GM12878 (cell line): ENCODE data around the gene ZFP91. TPM values are rescaled to one million over a fixed set of nuclear protein-coding genes. Genes with fewer than 3 reads are reported as not detected.

ENCODE experiments used
- ATAC-seq: fragments of 200-7000 bp; cut with Tn5 transposase; 3 replicates; pipeline ENCODE4 v1.9.1; 2020; ENCODE audit warnings: mild to moderate bottlenecking, moderate library complexity
- BruUV-seq: library from RNA; stranded (reverse); fragments of 400-500 nt; replicated peaks from 2 replicates; lab custom pipeline; 2021; lab: Mats Ljungman, UMichigan
- CTCF ChIA-PET: fragments of 300-600 bp; sonication (Branson Sonifier 250); formaldehyde crosslinking; extraction: SDS; loops from one replicate; lab custom pipeline; 2021; ENCODE audit warnings: inconsistent platforms; lab: Yijun Ruan, JAX
- POLR2A ChIA-PET: fragments of 350-600 bp; formaldehyde crosslinking; extraction: SDS; loops from one replicate; lab custom pipeline; 2021; ENCODE audit warnings: inconsistent platforms; lab: Charles Lee
- RAD21 ChIA-PET: fragments of 300-600 bp; sonication (Branson Sonifier 250); formaldehyde crosslinking; loops from one replicate; lab custom pipeline; 2023; ENCODE audit warnings: antibody characterized with exemption; ENCODE audit not compliant: unreplicated experiment; lab: Charles Lee
- SMC1A ChIA-PET: fragments of 300-600 bp; sonication (Branson Sonifier 250); formaldehyde crosslinking; loops from one replicate; lab custom pipeline; 2023; ENCODE audit not compliant: unreplicated experiment, uncharacterized antibody; lab: Charles Lee
- DNase-seq: peaks from one replicate; pipeline ENCODE4 v3.0.0-alpha.2; 2011; ENCODE audit warnings: low read depth, low spot score
- FAIRE-seq: peaks from 3 replicates; lab custom pipeline; 2011; peaks lifted over from hg19 to GRCh38; lab: Jason Lieb, UNC
- H2AFZ ChIP-seq: 2 replicates; pipeline ENCODE4 v1.6.0; 2011; ENCODE audit warnings: low read depth, low read length, control low read depth; ENCODE audit not compliant: control insufficient read depth
- H3K27ac ChIP-seq: 2 replicates; pipeline ENCODE4 v1.5.1; 2011; ENCODE audit warnings: control low read depth; ENCODE audit not compliant: control insufficient read depth, insufficient read depth
- H3K27me3 ChIP-seq, 2 experiments: replicated peaks in 1 of 2; 2 replicates each; pipeline versions ENCODE4 v1.6.0 to v1.6.1; 2011; ENCODE audit warnings: low read length in 1 of 2; ENCODE audit not compliant: control insufficient read depth in 2 of 2, insufficient read depth in 2 of 2
- H3K36me3 ChIP-seq, 2 experiments: 2 replicates each; pipeline ENCODE4 v1.5.1; 2011; ENCODE audit warnings: low read length in 1 of 2; ENCODE audit not compliant: control insufficient read depth in 2 of 2, insufficient read depth in 2 of 2
- H3K4me1 ChIP-seq: 2 replicates; pipeline ENCODE4 v1.6.1; 2011; ENCODE audit warnings: mild to moderate bottlenecking, low read length, moderate library complexity, mixed read lengths; ENCODE audit not compliant: control insufficient read depth, insufficient read depth
- H3K4me2 ChIP-seq: 2 replicates; pipeline ENCODE4 v1.6.0; 2011; ENCODE audit warnings: control low read depth; ENCODE audit not compliant: control insufficient read depth, insufficient read depth
- H3K4me3 ChIP-seq: fragments of 200-600 bp; sonication (generic); 2 replicates; pipeline ENCODE4 v1.5.1; 2016
- H3K79me2 ChIP-seq: 2 replicates; pipeline ENCODE4 v1.6.0; 2011; ENCODE audit warnings: low read length; ENCODE audit not compliant: control insufficient read depth, insufficient read depth
- H3K9ac ChIP-seq: 2 replicates; pipeline ENCODE4 v1.8.0; 2011; ENCODE audit warnings: low read length, control low read depth, mixed read lengths; ENCODE audit not compliant: control insufficient read depth, insufficient read depth
- H3K9me3 ChIP-seq: replicated peaks from 3 replicates; pipeline ENCODE4 v1.5.1; 2011; ENCODE audit warnings: mild to moderate bottlenecking, low read length; ENCODE audit not compliant: control insufficient read depth, insufficient read depth
- H4K20me1 ChIP-seq: 2 replicates; pipeline ENCODE4 v1.6.0; 2011; ENCODE audit not compliant: control insufficient read depth, insufficient read depth
- BCL3 ChIP-seq: IDR thresholded peaks from 2 replicates; pipeline ENCODE4 v1.6.1; 2011; ENCODE audit warnings: borderline replicate concordance, low read depth, mild to moderate bottlenecking, moderate library complexity, low read length; ENCODE audit not compliant: insufficient read depth, poor library complexity, severe bottlenecking
- CEBPB ChIP-seq, 2 experiments: fragments of 150-350 bp in 1 of 2; IDR thresholded peaks; 2 replicates each; pipeline ENCODE4 v1.6.1; 2012 to 2014; ENCODE audit warnings: low read depth in 2 of 2, low read length in 2 of 2, borderline replicate concordance in 1 of 2, inconsistent platforms in 1 of 2
- CHD2 ChIP-seq: IDR thresholded peaks from 2 replicates; pipeline ENCODE4 v1.6.1; 2011; ENCODE audit warnings: low read depth, low read length, improper control_type of control experiment, borderline replicate concordance
- DPF2 ChIP-seq: fragments of 450-650 bp; IDR thresholded peaks from 2 replicates; pipeline ENCODE4 v1.6.1; 2017; ENCODE audit warnings: mild to moderate bottlenecking
- MLLT1 ChIP-seq: fragments of 450-650 bp; IDR thresholded peaks from 2 replicates; pipeline ENCODE4 v1.6.1; 2016; ENCODE audit warnings: mild to moderate bottlenecking
- POLR2AphosphoS5 ChIP-seq: IDR thresholded peaks from 2 replicates; pipeline ENCODE4 v1.6.1; 2011; ENCODE audit warnings: mild to moderate bottlenecking, low read length, inconsistent platforms
- ZBTB40 ChIP-seq: fragments of 450-650 bp; IDR thresholded peaks from 2 replicates; pipeline ENCODE4 v1.6.1; 2016; ENCODE audit warnings: mild to moderate bottlenecking, moderate library complexity, borderline replicate concordance
- WGBS: methylation state at CpG from one replicate; pipeline ENCODE4 v1.1.6; 2016; ENCODE audit warnings: low lambda C conversion rate; ENCODE audit not compliant: insufficient replicate concordance, insufficient coverage; ENCODE audit errors: missing lambda C conversion rate; 5-methylcytosine and 5-hydroxymethylcytosine counted together
- in situ Hi-C: fragments of 300-500 bp; cut with MboI; formaldehyde crosslinking; loops from 9 replicates; pipeline ENCODE4 v1.14.3; 2018; ENCODE audit warnings: mixed read lengths
- intact Hi-C: fragments of 100-400 bp; cut with micrococcal nuclease; formaldehyde crosslinking; loops from one replicate; pipeline ENCODE4 v1.14.2; 2022; ENCODE audit not compliant: unreplicated experiment
- polyA plus RNA-seq, 11 experiments: library from polyadenylated mRNA; depleted of rRNA in 4 of 11; unstranded in 6 of 11; stranded (reverse) in 5 of 11; fragments of >200 nt; fragmentation: Nextera tagmentation in 4 of 11; fragmentation: Illumina TruSeq in 1 of 11; extraction: Ambion mirVana in 4 of 11; extraction: Trizol in 1 of 11; gene quantifications; 1 replicate in 1 of 11; 2 replicates in 10 of 11; pipeline versions ENCODE4 v1.2.1 to v1.2.3, GENCODE V29; 2011 to 2016; ENCODE audit warnings: inconsistent platforms in 2 of 11, missing spikeins in 2 of 11, low read depth in 1 of 11
- total RNA-seq, 4 experiments: library from RNA; depleted of rRNA in 3 of 4; stranded (reverse); fragments of >200 nt in 3 of 4; fragmentation: Illumina TruSeq in 1 of 4; extraction: Trizol in 1 of 4; gene quantifications; 2 replicates each; pipeline versions ENCODE4 v1.2.1 to v1.2.3, GENCODE V29; 2013 to 2021

Gene ZFP91
- total and polyA plus RNA-seq, 10 of the 15 experiments (the other 5 are each of a cell fraction or from before 2014, with no cell fraction given), result 12.9 to 54.1 (median 31.7) TPM

GRCh38 chr11:58631378-58631777 is 52.5 kb downstream of the ZFP91 start:
- Histone ChIP-seq H3K4me3 (no peak overlapping the region), H3K4me2 (no peak overlapping the region), H3K36me3 (peaks cover 0 to 3% of the 10 kb centered on the region in 2 experiments; a peak in 1 of 4 replicates), H2AFZ (no peak overlapping the region), H3K27ac (no peak overlapping the region), H3K9ac (no peak overlapping the region), H3K4me1 (no peaks in the 10 kb centered on the region), H3K27me3 (no peaks in the 10 kb centered on the region), H4K20me1 (no peaks in the 10 kb centered on the region), H3K9me3 (no peaks in the 10 kb centered on the region), H3K79me2 (no peaks in the 10 kb centered on the region)
- ChIA-PET RAD21 (no interaction called here), POLR2A (no interaction called here), CTCF (interaction anchor here (1.2 to 9.8 kb wide), 8 partner anchors 8 to 106 kb away, joined by 3 to 156 read pairs (median 18); no protein-coding TSS in a partner anchor), SMC1A (interaction anchor here (1.0 to 6.5 kb wide), 3 partner anchors 55 to 118 kb away, joined by 3 to 73 read pairs (median 45); partner anchors contain the start of gene LPXN)
- ATAC-seq, result no peak
- BruUV-seq, result no TSS peak
- intact Hi-C loops (loop anchor here (5.0 kb wide), 1 partner anchor 64 kb away; no protein-coding TSS in a partner anchor), in situ Hi-C loops (no loop called here)
- TF ChIP-seq BCL3 (no peak), CHD2 (no peak), CEBPB (IDR thresholded peaks at IDR 0.05; ENCODE audit: borderline replicate concordance in 1 of 2, low read depth in 2 of 2, low read length in 2 of 2) (no peak), MLLT1 (no peak), DPF2 (no peak), ZBTB40 (no peak), POLR2AphosphoS5 (no peak)
- no peak for FAIRE-seq
- DNase-seq, result no peak
- 93% methylated on average over 3 of the region's 3 CpGs for WGBS
